ENCODE results near the gene SH3TC2.
A peak's percentile ranks its signal among the peaks of the same experiment; 100 is the strongest.

SH3TC2 gene

DNA sequence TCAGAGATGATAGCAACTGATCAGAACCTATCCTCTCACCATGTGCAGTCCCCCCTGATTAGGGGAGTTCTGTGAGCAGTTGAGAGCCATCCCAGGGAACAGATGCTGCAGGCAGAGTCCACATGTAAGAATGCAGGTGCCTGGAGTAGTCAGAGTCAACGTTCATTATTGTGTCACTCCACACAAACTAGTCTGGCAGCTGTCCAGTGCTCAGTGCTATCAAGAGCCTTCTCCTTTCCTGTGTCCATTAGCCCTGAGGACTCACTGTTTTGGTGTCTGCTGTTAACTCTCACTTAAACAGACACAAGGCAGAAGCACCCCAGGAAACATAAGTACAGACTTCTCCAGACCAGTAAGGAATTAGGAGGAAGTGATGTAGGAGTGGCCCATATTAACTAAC lies 2.5 kb downstream of the SH3TC2 start:
- no peak for DNase-seq (ENCODE audit: low read depth)

GRCh38 chr5:149056616-149057165 lies 6.2 kb downstream of the SH3TC2 start:
- no peak for DNase-seq (ENCODE audit: low read depth)

DNA sequence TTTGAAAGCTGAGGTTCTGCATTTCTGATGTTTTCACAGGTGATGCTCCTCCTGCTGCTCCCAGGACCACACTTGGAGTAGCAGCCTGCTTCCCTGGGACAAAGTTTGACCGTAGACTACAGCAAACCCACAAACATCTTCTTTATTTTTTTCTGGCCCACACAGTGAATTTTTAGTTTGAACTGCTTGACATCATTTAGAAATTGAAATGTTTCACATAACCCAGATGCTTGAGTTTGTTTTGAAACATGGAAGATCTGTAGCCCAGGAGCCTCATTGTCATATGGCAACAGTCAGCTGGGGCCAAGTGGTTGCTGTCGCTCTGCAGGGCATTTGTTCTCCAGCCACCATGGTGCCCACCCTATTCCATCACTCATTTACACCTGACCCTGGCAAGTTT lies 8.4 kb downstream of the SH3TC2 start:
- DNase-seq (ENCODE audit: low read depth): no peak

DNA sequence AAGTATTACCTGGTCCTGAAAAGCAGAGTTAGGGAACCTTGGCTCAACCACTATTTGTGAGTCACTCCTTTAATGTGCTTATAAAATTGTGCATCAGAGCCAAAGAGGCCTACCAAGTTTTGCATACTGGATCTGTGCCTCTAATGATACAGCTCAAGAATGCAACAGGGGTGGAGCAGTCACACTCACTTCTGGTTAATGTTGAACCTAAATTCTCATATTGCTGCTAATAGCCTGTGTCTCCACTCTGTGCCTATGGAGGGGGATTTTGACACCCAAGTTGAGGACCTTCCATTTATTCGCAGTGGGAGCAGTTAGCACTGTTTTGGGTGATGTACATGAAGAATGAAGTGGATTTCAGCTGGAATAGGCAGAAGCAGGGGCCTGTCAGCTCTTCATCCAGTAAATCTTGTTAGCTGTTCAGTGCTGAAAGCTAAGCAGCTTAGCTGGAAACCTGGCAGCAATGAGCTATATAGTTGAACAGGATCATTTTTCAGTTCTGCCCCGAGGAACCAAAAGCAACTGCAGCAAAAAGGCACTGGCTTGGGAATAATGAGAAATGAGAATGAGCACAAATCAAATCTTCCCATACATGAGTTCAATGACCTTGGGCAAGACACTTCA lies 9.7 kb downstream of the SH3TC2 start:
- no peak for DNase-seq (ENCODE audit: low read depth)

GRCh38 chr5:149049371-149049781 lies 13.5 kb downstream of the SH3TC2 start:
- DNase-seq (ENCODE audit: low read depth): no peak

- no peak for DNase-seq (ENCODE audit: low read depth)
Measured at GRCh38 chr5:149048811-149049210, 14.1 kb downstream of the SH3TC2 start.

DNA sequence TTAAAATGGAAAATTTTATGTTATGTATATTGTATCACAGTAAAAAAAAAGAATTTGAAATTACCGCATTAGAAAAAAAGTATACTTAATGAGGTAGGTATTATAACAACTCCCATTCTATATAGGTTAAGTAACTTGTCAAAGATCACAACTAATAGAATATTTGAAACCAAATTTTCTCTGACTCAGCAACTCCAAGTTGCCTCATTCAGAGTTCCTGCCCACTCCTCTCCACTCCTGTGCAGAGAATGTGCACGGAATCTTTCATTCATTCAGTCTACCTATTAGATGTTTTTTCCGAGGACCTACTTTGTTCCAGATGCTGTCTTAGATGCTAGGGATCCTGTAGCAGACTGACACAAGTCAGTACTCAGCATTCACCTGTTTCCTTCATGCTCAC lies 15.4 kb downstream of the SH3TC2 start:
- no peak for DNase-seq (ENCODE audit: low read depth)

- DNase-seq (ENCODE audit: low read depth): no peak
Measured at GRCh38 chr5:149046196-149046829, 16.5 kb downstream of the SH3TC2 start.

DNA sequence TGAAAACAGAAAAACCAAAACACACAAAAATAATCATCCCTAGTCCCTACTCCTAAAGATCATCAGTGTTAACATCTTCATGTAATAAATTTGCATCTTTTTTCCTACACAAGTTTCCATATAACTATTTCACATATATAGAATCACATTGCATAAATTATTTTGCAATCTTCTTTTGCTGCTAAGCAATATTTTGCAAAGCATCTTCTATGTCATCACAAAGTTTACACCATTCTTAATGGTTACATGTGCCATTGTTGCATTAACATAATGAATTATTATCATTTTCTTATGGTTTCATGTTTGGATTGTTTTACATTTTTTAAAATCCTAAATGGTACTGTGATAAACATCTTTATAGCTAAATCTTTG lies 17.8 kb downstream of the SH3TC2 start:
- DNase-seq (ENCODE audit: low read depth): no peak

GRCh38 chr5:149044453-149045088 lies 18.3 kb downstream of the SH3TC2 start:
- DNase-seq (ENCODE audit: low read depth): no peak

- no peak for DNase-seq (ENCODE audit: low read depth)
Measured at GRCh38 chr5:149043641-149044040, 19.2 kb downstream of the SH3TC2 start.

- DNase-seq (ENCODE audit: low read depth): no peak
Measured at GRCh38 chr5:149042865-149043264, 20.0 kb downstream of the SH3TC2 start.

GRCh38 chr5:149041242-149041641 lies 21.6 kb downstream of the SH3TC2 start:
- DNase-seq (ENCODE audit: low read depth): no peak

DNA sequence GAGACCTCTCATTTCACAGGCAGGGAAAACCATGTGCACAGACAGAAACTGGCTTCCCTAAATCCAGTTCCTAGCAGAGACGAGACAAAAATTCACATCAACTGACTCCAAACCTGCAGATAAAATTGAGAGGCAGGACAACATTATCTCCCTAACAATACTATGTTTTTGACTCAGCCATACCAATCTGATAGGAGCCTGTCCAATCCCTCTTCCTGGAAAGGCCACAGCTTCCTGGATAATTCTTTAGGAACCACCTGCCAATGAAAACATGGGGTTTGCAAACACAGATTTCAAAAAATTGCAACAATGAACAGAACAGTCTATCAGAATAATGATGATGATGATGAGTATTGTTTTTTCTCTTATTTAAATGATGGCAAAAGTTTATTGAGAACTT lies 22.4 kb downstream of the SH3TC2 start:
- no peak for DNase-seq (ENCODE audit: low read depth)

GRCh38 chr5:149039506-149039905 lies 23.4 kb downstream of the SH3TC2 start:
- no peak for DNase-seq (ENCODE audit: low read depth)

GRCh38 chr5:149038336-149039080 lies 24.4 kb downstream of the SH3TC2 start:
- DNase-seq (ENCODE audit: low read depth): no peak

- DNase-seq (ENCODE audit: low read depth): no peak
Measured at GRCh38 chr5:149037817-149038216, 25.0 kb downstream of the SH3TC2 start.

DNA sequence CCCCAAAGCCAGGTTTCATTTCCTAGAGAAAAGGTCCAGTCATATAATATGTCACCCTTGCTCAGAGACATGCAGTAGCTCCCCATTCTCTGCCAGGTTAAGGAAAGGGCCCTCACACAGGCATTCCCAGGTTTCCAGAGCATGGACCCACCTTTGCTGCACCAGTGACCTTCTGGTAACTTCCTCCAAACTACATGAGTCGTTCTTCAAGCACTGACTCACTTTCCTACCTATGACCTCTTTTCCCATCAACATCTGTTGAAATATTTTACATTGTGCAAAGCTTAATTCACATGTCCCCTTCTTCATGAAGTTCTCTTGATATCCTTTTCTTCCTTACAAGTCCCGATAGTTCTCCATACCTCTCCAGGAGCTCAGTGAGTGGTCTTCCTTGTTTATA lies 25.9 kb downstream of the SH3TC2 start:
- DNase-seq (ENCODE audit: low read depth): no peak

DNA sequence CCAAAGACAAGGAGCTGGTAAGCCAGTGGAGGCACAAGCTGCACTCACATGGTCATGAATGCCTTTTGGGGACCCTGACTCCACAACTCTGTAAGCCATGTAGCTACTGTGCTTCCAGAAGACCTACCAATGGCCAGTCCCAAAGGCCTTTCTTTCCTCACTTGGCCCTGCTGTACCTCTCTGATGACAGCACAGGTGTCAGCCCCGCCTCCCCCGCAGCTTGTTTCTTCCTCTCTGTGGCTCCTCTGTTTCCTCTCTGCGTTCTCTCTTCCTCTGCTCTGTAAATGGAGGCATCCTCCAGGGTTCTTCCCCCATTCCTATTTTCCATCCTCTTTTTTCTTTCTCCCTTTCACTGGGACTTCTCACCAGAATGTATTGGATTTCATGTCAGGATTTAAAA lies 26.7 kb downstream of the SH3TC2 start:
- DNase-seq (ENCODE audit: low read depth): no peak

- peak; percentile 57 for DNase-seq (ENCODE audit: low read depth)
Measured at GRCh38 chr5:149035372-149035790, 27.5 kb downstream of the SH3TC2 start.

DNA sequence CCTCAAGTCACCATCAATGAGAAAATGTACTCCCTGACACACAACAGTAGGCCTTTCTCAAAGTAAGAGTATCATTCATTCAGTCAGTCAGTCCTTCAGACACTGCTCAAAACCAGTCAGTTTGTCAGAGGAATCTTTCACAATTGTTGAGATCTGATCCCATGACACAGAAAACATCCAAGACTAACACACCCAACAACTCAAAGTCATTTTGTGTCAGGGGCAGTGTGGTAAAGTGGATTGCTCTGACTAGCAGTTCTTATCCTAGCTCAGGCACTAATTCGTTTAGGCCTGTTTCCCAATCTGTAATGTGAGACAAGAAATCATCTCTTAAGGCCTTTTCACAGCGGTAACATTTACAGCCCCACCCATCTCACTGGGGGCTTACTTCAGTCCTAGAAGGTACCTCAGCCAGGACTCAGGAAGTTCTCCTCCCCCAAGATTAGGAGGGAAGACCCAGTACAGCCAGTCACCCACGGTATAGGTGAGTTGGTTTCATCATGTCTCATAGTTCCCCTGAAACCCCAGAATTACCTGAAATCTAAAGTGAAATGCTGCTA lies 31.9 kb downstream of the SH3TC2 start:
- no peak for DNase-seq (ENCODE audit: low read depth)

DNA sequence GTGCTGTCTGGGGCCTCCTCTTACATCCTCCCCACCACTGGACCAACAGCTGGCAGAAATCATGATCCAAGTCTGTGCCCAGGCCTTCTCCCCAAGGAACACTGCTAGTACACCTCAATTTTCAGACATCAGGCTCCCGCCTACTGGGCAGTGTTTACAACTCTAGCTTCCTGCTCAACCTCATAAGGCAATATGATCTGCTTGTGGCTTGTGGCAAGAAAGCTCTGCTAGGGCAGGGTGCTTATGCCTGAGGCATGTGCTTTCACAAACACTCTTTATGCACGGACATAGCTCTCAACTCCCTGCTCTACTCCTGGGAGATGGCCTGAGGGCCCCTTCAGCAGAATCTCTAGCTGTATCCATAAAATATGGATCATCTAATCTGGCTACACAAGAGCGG lies 32.5 kb downstream of the SH3TC2 start:
- no peak for DNase-seq (ENCODE audit: low read depth)

Measured in activated T-cell treated with anti-CD3 and anti-CD28 coated beads for 48 hours (primary cell).